ENCODE measurements around the gene NOL9.

Gene NOL9

DNA sequence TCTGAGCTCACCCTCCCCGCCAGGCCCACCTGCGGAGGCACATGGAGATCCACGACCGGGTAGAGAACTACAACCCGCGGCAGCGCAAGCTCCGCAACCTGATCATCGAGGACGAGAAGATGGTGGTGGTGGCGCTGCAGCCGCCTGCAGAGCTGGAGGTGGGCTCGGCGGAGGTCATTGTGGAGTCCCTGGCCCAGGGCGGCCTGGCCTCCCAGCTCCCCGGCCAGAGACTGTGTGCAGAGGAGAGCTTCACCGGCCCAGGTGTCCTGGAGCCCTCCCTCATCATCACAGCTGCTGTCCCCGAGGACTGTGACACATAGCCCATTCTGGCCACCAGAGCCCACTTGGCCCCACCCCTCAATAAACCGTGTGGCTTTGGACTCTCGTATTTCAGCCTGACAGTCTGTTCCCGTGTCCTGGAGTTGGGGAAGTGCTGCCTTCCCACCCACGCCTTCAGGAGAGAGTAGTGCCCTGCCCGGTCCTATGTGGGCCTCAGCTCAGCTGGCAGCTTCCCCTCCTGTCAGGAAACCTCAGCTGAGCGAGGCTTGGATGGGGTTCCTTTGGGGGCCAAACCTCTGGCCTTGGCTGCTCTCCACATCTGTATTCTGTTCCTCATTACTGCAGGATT is 34.7 kb upstream of the NOL9 start:
- DNase-seq, result no peak

DNA sequence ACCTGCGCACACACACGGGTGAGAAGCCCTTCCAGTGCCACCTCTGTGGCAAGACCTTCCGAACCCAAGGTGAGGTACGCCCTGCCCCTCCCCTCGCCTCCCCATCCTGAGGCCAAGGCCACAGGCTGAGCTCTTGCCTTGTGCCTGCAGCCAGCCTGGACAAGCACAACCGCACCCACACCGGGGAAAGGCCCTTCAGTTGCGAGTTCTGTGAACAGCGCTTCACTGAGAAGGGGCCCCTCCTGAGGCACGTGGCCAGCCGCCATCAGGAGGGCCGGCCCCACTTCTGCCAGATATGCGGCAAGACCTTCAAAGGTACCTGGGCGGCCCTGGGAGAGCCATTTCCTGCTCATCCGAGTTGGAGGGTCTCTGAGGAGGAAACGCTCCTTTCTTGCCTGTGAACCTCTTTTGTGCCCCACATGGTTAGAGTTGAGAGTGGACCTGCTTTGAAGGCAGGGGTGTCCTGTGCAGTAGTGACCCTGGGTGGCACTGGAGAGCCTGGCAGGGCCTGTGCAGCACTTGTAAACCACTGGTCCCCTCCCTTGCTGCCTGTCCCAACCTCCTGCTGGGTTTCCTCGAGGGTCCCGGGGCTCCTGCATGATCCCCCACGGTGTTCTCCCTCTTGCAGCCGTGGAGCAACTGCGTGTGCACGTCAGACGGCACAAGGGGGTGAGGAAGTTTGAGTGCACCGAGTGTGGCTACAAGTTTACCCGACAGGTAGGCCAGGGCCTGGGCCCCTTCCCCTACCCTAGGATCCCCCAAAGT is 34.0 kb upstream of the NOL9 start:
- DNase-seq, result no peak

DNA sequence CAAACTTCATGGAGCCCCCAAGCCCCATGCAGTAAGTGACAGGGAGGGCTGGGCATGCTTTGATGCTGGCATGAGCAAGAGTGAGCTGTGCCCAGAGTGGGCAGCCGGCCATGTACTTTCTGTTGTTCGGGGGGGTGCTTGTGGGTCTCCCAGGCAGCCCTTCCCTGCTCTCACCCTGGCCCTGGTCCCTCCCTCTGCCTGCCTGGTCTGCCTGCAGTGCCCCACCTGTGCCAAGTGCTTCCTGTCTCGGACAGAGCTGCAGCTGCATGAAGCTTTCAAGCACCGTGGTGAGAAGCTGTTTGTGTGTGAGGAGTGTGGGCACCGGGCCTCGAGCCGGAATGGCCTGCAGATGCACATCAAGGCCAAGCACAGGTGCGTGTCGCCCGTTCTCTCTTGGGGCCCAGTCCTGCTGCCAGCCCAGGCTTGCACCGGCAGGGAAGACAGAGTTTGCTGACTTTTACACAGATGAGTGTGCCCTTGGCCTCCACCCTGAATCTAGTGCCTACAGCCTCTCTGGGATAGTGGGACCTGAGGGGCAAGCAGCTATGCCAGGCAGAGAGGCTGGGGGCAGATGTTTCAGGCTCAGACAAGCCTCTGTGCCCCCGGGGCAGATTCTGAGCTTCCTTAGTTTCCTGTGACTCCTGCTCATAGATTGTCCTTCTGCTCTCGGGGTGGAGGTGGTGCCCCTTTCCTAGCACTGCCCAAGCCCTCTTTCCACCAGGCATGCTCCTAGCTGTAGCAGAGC is 33.1 kb upstream of the NOL9 start:
- DNase-seq, result no peak

DNA sequence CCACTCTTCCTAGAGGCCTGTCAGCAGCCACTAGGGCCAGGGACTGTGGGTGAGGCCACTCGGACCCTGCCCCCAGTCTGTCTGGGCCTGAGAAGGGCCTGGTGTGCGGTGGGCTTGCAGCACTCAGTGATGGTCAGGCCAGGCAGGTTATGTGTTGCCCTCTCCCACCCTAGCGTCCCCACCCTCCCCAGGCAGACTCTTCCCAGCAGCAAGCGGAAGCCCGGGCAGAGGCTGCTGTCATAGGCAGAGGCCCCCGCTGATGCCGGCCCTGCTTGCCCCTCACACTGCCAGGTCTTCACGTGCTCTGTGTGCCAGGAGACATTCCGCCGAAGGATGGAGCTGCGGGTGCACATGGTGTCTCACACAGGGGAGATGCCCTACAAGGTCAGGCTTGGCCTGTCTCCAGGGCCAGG is 32.1 kb upstream of the NOL9 start:
- DNase-seq, result no peak

DNA sequence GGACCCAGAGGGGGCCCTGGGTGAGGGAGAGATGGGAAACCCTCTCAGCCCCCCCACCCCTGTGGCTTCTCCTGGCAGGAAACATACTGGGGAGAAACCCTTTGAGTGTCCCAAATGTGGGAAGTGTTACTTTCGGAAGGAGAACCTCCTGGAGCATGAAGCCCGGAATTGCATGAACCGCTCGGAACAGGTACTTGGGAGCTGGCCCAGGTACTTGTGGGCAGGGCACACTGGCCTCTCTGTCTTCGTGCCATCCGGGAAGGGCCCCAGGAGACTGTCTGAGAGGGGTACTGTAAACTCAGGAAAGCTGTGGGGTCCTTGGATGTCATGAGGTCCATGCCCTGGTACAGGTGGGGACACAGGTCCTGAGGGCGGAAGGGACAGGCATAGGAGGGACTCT is 31.5 kb upstream of the NOL9 start:
- DNase-seq, result no peak

DNA sequence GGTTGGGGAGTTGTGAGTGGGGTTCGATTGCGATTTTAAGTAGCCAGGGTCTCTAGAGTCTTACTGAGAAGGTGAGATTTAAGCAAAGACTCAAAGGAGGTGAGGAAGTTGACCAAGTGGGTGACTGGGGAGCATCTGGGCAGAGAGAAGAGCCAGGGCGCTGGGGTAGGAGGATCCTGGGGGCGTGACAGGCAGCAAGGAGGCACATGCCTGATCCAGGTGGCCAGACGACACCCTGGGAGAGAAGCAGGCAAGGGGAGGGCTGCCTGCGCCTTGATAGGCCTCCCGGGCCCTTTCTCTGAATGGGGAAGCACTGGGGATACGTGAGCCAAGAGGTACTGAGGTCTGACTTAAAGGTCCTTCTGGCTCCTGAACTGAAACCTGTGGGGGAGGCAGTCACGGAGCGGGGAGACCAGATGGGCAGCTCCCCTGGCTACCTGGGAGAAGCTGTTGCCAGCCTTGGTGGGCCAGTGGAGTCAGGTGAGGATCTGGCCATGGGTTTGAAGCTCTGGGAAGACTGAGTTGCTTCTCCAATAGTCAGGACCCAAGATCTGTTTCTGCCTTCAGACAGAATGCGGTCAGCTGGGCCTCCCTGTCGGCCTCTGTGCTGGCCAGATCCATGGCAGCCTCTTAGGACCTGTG is 30.9 kb upstream of the NOL9 start:
- DNase-seq, result no peak

DNA sequence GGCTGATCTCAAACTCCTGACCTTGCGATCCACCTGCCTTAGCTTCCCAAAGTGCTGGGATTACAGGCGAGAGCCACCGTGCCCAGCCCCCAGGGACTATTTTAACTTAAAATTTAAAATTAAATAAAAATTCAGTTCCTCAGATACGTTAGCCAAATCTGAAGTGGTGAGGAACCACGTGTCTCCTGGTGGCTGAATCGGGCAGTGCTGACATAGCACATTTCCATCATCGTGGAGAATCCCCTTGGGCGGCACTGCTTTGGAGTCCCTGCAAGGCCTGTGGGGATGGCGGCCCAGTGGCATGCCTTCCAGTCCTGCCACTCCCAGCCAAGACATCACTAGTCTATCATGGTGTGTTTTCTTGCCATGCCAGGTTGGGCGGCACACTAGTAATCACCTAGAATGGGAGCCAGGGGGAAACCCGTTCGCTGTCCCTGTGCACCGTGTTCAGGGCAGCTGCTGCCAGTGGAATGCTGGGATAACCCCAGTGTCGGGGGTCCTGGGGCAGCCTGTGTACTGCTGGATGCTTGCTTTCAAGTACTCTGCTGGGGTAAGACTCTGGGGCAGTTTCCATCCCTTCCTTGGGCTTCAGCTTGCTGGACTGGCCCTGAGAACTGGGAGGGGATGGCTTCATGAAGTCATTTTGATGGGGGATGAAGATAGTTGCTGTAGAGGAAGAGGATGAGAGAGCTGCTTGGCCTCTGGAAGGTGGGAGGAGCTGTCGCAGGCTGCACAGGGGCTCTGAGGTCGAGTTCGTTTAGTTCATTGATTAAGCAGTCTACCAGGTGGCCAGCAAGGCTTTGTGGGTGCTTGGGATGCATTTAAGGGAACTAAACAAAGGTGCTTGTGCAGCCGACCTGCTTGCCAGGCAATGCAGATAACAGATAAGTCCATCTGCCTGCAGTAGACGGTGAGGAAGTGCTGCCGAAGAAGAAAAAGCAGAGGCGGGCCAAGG is 30.1 kb upstream of the NOL9 start:
- DNase-seq, result no peak

DNA sequence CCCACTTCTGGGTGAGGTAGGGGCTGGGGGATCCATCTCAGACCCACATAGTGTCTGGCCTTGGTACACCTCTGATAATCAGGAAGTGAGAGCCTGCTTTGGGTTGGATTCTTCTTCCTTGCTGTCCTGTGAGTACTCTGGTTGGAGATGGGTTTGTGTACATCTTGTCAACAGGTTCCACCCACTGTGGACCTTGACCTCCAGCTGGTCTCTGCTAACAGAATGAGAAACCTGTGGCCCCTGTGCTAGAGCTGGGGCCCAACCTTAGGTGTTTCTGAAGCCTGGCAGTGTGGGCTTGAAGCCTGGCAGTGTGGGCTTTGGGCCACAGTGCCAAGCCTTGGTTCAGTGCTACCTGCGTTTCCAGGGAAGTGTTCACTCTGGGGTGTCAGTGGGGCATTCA is 28.1 kb upstream of the NOL9 start:
- no peak for DNase-seq

DNA sequence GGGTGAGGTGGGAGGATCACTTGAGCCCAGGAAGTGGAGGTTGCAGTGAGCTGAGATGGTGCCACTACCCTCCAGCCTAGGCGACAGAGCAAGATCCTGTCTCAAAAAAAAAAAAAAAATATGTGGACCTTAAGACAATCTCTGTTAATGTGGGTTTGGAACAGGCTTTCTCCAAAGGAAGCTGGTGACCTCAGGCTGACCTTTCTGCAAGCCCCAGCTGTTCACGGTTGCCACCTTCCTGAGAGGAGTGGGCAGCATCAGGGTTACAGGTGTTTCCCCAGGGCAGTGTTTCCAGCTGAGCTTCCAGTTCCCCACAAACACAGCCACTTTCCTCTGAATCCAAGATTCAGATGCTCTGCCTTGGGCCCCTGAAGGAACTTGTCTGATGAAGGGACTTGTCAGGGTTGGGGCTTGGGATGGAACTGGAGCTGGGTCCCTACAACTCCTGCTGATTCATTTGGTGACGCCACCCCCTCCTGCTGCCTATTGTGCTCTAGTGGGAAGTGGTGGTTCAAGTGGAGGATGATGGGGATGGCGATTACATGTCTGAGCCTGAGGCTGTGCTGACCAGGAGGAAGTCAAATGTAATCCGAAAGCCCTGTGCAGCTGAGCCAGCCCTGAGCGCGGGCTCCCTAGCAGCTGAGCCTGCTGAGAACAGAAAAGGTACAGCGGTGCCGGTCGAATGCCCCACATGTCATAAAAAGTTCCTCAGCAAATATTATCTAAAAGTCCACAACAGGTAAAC is 27.4 kb upstream of the NOL9 start:
- no peak for DNase-seq

DNA sequence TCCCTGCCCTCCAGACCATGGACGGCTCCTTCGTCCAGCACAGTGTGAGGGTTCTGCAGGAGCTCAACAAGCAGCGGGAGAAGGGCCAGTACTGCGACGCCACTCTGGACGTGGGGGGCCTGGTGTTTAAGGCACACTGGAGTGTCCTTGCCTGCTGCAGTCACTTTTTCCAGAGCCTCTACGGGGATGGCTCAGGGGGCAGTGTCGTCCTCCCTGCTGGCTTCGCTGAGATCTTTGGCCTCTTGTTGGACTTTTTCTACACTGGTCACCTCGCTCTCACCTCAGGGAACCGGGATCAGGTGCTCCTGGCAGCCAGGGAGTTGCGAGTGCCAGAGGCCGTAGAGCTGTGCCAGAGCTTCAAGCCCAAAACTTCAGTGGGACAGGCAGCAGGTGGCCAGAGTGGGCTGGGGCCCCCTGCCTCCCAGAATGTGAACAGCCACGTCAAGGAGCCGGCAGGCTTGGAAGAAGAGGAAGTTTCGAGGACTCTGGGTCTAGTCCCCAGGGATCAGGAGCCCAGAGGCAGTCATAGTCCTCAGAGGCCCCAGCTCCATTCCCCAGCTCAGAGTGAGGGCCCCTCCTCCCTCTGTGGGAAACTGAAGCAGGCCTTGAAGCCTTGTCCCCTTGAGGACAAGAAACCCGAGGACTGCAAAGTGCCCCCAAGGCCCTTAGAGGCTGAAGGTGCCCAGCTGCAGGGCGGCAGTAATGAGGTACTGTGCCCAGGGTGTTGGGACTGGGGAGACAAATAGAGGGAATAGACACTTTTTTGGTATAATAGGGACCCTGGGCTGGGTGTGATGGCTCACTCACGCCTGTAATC is 26.5 kb upstream of the NOL9 start:
- no peak for DNase-seq

DNA sequence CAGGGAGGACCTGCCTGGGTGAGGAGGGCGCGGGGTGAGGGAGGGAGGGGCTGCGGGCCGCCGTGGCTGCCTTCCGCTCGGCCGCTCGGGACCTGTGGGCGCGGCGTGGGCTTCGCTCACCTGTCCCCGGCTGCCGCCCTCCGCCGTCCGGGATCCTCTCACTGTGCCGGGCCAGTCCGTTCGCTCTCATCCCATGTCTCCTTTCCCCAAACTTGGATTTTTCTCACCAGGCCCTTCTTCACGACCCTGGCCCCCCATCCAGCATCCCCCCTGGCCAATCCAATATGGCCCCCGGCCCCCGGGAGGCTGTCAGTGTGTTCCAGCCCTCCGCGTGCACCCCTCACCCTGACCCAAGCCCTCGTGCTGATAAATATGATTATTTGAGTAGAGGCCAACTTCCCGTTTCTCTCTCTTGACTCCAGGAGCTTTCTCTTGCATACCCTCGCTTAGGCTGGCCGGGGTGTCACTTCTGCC is 25.8 kb upstream of the NOL9 start:
- DNase-seq, result no peak

DNA sequence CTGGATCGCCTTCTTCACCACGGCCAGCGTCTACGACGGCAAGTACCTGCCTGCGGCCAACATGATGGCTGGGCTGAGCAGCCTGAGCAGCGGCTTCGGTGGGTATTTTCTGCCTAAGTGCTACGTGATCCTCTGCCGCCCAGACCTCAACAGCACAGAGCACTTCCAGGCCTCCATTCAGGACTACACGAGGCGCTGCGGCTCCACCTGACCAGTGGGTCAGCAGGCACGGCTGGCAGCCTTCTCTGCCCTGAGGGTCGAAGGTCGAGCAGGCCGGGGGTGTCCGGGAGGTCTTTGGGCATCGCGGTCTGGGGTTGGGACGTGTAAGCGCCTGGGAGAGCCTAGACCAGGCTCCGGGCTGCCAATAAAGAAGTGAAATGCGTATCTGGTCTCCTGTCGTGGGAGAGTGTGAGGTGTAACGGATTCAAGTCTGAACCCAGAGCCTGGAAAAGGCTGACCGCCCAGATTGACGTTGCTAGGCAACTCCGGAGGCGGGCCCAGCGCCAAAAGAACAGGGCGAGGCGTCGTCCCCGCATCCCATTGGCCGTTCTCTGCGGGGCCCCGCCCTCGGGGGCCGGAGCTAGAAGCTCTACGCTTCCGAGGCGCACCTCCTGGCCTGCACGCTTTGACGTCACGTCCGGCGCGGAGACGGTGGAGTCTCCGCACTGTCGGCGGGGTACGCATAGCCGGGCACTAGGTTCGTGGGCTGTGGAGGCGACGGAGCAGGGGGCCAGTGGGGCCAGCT is 25.2 kb upstream of the NOL9 start, which contains the start of gene ZBTB48:
ZBTB48 (plus strand) TSS at position 621 of the 745 bp plus-strand sequence. CDS start 616 bp downstream, outside the sequence.
- peak; percentile 98 for DNase-seq

DNA sequence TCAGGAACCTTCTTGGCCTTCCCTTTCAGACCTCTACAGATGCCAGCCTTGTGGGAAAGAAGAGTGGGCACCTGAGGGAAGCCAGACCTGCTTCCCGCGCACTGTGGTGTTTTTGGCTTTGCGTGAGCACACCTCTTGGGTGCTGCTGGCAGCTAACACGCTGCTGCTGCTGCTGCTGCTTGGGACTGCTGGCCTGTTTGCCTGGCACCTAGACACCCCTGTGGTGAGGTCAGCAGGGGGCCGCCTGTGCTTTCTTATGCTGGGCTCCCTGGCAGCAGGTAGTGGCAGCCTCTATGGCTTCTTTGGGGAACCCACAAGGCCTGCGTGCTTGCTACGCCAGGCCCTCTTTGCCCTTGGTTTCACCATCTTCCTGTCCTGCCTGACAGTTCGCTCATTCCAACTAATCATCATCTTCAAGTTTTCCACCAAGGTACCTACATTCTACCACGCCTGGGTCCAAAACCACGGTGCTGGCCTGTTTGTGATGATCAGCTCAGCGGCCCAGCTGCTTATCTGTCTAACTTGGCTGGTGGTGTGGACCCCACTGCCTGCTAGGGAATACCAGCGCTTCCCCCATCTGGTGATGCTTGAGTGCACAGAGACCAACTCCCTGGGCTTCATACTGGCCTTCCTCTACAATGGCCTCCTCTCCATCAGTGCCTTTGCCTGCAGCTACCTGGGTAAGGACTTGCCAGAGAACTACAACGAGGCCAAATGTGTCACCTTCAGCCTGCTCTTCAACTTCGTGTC is 24.5 kb upstream of the NOL9 start:
- no peak for DNase-seq

DNA sequence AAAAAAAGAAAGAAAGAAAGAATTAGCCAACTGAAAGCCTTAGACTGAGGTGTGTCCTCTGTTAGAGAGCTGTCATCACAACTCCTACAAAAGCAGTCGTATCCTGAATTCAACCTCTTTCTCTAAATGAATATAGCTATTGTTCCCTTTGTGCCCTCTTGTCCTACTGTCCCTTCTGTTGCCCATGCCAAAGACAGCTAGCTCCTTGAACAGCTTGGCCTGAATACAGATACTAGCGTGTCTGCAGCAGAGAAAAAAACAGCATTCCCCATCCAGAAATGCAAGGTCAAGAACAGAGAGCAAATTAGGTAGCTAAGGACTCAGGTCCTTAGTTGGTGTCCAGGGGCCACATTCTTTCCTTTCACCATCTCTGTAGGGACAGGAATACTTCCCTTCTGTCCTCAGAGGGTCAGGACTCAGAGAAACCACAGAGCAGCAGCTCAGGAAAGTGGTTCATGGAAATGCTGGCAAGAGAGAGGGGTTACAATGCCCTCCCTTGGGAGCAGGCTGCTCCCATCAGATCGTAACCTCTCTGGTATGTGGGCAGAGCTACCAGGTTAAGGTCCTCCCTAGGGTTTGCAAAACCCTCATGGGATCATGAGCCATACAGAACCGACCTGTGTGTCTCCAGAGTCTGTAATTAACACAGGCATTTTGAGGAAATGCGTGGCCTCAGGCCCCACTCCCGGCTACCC is 23.7 kb upstream of the NOL9 start:
- DNase-seq, result no peak

DNA sequence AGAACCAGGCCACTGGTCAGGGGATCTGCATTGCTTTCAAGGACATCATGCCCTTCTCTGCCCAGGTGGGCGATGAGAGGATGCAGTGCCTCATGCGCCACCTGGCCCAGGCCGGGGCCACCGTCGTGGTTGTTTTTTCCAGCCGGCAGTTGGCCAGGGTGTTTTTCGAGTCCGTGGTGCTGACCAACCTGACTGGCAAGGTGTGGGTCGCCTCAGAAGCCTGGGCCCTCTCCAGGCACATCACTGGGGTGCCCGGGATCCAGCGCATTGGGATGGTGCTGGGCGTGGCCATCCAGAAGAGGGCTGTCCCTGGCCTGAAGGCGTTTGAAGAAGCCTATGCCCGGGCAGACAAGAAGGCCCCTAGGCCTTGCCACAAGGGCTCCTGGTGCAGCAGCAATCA is 20.5 kb upstream of the NOL9 start:
- DNase-seq, result no peak

DNA sequence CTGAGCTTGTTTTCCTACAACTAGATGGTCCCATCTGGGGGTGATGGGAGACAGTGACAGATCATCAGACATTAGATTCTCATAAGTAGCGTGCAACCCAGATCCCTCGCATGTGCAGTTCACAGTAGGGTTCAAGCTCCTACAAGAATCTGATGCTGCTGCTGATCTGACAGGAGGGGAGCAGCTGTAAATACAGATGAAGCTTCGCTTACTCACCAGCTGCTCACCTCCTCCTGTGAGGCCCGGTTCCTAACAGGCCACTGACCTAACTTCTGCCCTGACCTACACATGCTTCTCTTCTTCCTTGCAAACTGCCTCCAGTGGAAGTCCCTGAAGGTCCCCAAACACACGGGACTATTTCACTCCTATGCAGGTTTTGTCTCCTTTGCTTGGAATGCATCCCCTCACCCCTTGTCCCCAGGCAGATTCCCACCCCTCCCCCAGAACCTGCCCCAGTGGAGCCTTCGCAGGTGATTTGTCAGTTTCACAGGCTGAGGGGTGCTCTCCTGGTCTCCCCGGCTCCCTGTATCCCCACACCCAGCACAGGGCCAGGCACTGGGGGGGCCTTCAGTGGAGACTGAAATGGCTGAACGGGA is 19.8 kb upstream of the NOL9 start:
- no peak for DNase-seq

DNA sequence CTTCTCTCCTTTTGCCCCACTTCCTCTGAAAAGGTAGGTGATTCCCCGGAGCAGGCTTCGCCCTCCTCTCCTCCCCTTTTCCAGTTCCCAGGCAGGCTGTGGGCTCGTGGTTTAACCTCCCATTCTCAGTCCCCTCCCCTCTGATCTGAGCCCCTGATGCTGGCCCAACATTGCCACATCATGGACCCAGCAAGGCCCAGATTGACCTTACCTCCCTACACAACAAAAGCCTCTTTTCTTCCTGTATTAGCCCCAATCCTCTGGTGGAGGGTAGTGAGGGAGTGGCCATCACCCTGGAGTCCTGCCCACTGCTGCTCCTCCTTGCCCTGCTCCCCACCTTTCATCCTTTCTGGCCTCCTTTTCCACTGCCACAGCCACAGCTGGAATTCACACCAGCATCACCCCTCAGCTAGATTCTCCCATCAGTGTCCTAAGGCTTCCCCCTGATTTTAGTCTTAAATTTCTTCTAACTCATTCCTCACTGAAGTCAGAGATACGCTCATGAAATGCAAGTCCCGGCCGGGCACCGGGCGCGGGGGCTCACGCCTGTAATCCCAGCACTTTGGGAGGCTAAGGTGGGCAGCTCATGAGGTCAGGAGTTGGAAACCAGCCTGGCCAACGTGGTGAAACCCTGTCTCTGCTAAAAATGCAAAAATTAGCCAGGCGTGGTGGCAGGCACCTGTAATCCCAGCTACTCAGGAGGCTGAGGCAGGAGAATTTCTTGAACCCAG is 18.5 kb upstream of the NOL9 start:
- no peak for DNase-seq
